Measurements from ENCODE around the gene SH3PXD2B. TPM values are rescaled to one million over a fixed set of nuclear protein-coding genes. Genes with fewer than 3 reads are reported as not detected.

SH3PXD2B gene
- total and polyA plus RNA-seq, 11 donors: 1.1 to 22.7 (median 6.9) TPM

GRCh38 chr5:172486912-172487311, 32.6 kb upstream of the SH3PXD2B start:
- H3K9me3 ChIP-seq: no peaks in the 10 kb centered on the region
- H3K4me3 ChIP-seq: no peak overlapping the region
- no peak for ATAC-seq
- DNase-seq: no peak
- no peaks in the 10 kb centered on the region for H3K27me3 ChIP-seq
- TF ChIP-seq CTCF (IDR thresholded peaks at IDR 0.05) (no peak), POLR2A (IDR thresholded peaks at IDR 0.05) (no peak)
- peaks cover 0 to 15% (median 3%) of the 10 kb centered on the region in 12 donors for H3K4me1 ChIP-seq
- H3K36me3 ChIP-seq: no peaks in the 10 kb centered on the region
- 92 to 97% (median 94%) methylated on average over 5 of the region's 5 CpGs for WGBS, 4 donors
- intact Hi-C loops (cut with DNase I): loop anchor here in 2 of 10 donors (5.0 kb wide), 2 partner anchors 45 to 75 kb away; no protein-coding TSS in a partner anchor
- peak overlapping the region in 8 of 12 donors; percentile 25 to 68 (median 46) for H3K27ac ChIP-seq

- Histone ChIP-seq H3K4me3 (no peak overlapping the region), H3K27ac (peak overlapping the region in 7 of 12 donors; percentile 25 to 68 (median 51)), H3K9me3 (no peaks in the 10 kb centered on the region), H3K27me3 (no peaks in the 10 kb centered on the region), H3K4me1 (peaks cover 0 to 18% (median 5%) of the 10 kb centered on the region in 12 donors), H3K36me3 (no peaks in the 10 kb centered on the region)
- DNase-seq (peak in 4 of 5 donors; percentile 48 to 83 (median 58)), ATAC-seq (peak; percentile 74 to 87 (median 79))
- intact Hi-C loops (cut with DNase I): loop anchor here in 2 of 10 donors (5.0 kb wide), 2 partner anchors 46 to 76 kb away; no protein-coding TSS in a partner anchor
- 60 to 80% (median 64%) methylated on average over 12 of the region's 12 CpGs for WGBS, 4 donors
- TF ChIP-seq POLR2A (IDR thresholded peaks at IDR 0.05) (no peak), CTCF (IDR thresholded peaks at IDR 0.05) (no peak)
These were observed 32.1 kb upstream of the SH3PXD2B start for GRCh38 chr5:172486451-172486850.

GRCh38 chr5:172485511-172486202, 31.3 kb upstream of the SH3PXD2B start:
- Histone ChIP-seq H3K4me1 (peaks cover 0 to 26% (median 6%) of the 10 kb centered on the region in 12 donors), H3K27me3 (no peaks in the 10 kb centered on the region), H3K9me3 (no peaks in the 10 kb centered on the region), H3K4me3 (no peak overlapping the region), H3K36me3 (no peaks in the 10 kb centered on the region), H3K27ac (peak overlapping the region in 5 of 12 donors; percentile 9 to 68 (median 40))
- DNase-seq: no peak
- ATAC-seq: no peak
- TF ChIP-seq CTCF (IDR thresholded peaks at IDR 0.05): no peak
- TF ChIP-seq POLR2A (IDR thresholded peaks at IDR 0.05): no peak
- 77 to 97% (median 93%) methylated on average over 3 of the region's 3 CpGs for WGBS, 4 donors
- intact Hi-C loops (cut with DNase I): loop anchor here in 2 of 10 donors (5.0 kb wide), 2 partner anchors 47 to 77 kb away; no protein-coding TSS in a partner anchor

- Histone ChIP-seq H3K27me3 (no peaks in the 10 kb centered on the region), H3K4me3 (no peak overlapping the region), H3K4me1 (peaks cover 0 to 35% (median 8%) of the 10 kb centered on the region in 12 donors), H3K36me3 (no peaks in the 10 kb centered on the region), H3K9me3 (no peaks in the 10 kb centered on the region), H3K27ac (no peak overlapping the region)
- DNase-seq: no peak
- WGBS, 4 donors: 75 to 95% (median 83%) methylated on average over 9 of the region's 9 CpGs
- ATAC-seq: no peak
- intact Hi-C loops (cut with DNase I): loop anchor here in 6 of 10 donors (5.0 kb wide), 5 partner anchors 48 to 448 kb away; partner anchors contain the start of gene NEURL1B (in 2 of the 6)
- TF ChIP-seq CTCF (IDR thresholded peaks at IDR 0.05): no peak
- no peak for TF ChIP-seq POLR2A (IDR thresholded peaks at IDR 0.05)
These were observed 30.3 kb upstream of the SH3PXD2B start for GRCh38 chr5:172484664-172485063.
